IPS-18a (cell line): Measurements from ENCODE around the gene CLCN1.

ENCODE experiments used
- H3K27ac ChIP-seq: one replicate; pipeline ENCODE4 v1.5.1; 2013; ENCODE audit warnings: low read length
- H3K27me3 ChIP-seq: one replicate; pipeline ENCODE4 v1.6.1; 2013; ENCODE audit warnings: mild to moderate bottlenecking, low read length; ENCODE audit not compliant: control insufficient read depth, insufficient read depth
- H3K36me3 ChIP-seq: one replicate; pipeline ENCODE4 v1.6.1; 2013; ENCODE audit warnings: low read depth, low read length; ENCODE audit not compliant: control insufficient read depth
- H3K4me1 ChIP-seq: one replicate; pipeline ENCODE4 v1.6.1; 2013; ENCODE audit warnings: low read depth, low read length; ENCODE audit not compliant: control insufficient read depth
- H3K4me3 ChIP-seq: one replicate; pipeline ENCODE4 v1.5.1; 2013; ENCODE audit warnings: low read length
- H3K9ac ChIP-seq: one replicate; pipeline ENCODE4 v1.6.1; 2013; ENCODE audit warnings: mild to moderate bottlenecking, low read length, moderate library complexity
- H3K9me3 ChIP-seq: one replicate; pipeline ENCODE4 v1.6.1; 2013; ENCODE audit warnings: low read depth, low read length; ENCODE audit not compliant: control insufficient read depth

The CLCN1 gene

GRCh38 chr7:143358626-143359025 lies 42.7 kb downstream of the CLCN1 start:
- H3K4me1 ChIP-seq: peaks cover 13% of the 10 kb centered on the region
- peaks cover 8% of the 10 kb centered on the region for H3K27me3 ChIP-seq
- no peaks in the 10 kb centered on the region for H3K9me3 ChIP-seq
- no peak overlapping the region for H3K9ac ChIP-seq
- no peak overlapping the region for H3K27ac ChIP-seq
- H3K4me3 ChIP-seq: no peak overlapping the region
- peaks cover 18% of the 10 kb centered on the region for H3K36me3 ChIP-seq

GRCh38 chr7:143359771-143360353 lies 44.0 kb downstream of the CLCN1 start:
- peaks cover 18% of the 10 kb centered on the region for H3K36me3 ChIP-seq
- H3K9me3 ChIP-seq: no peaks in the 10 kb centered on the region
- H3K4me3 ChIP-seq: no peak overlapping the region
- no peak overlapping the region for H3K27ac ChIP-seq
- no peak overlapping the region for H3K9ac ChIP-seq
- H3K4me1 ChIP-seq: peaks cover 13% of the 10 kb centered on the region
- peaks cover 18% of the 10 kb centered on the region for H3K27me3 ChIP-seq

GRCh38 chr7:143360788-143361551 lies 45.1 kb downstream of the CLCN1 start:
- H3K4me3 ChIP-seq: peak overlapping the region; percentile 68
- no peak overlapping the region for H3K9ac ChIP-seq
- peaks cover 18% of the 10 kb centered on the region for H3K27me3 ChIP-seq

GRCh38 chr7:143361552-143362130 lies 45.7 kb downstream of the CLCN1 start:
- no peak overlapping the region for H3K9ac ChIP-seq
- peaks cover 13% of the 10 kb centered on the region for H3K4me1 ChIP-seq
- H3K36me3 ChIP-seq: peaks cover 18% of the 10 kb centered on the region
- peaks cover 18% of the 10 kb centered on the region for H3K27me3 ChIP-seq
- no peak overlapping the region for H3K27ac ChIP-seq
- peak overlapping the region; percentile 68 for H3K4me3 ChIP-seq
- no peaks in the 10 kb centered on the region for H3K9me3 ChIP-seq

More at GRCh38 chr7:143360788-143361551, 45.1 kb downstream of the CLCN1 start:
- Histone ChIP-seq H3K27ac (no peak overlapping the region), H3K36me3 (peaks cover 18% of the 10 kb centered on the region), H3K9me3 (no peaks in the 10 kb centered on the region), H3K4me1 (peaks cover 13% of the 10 kb centered on the region)

GRCh38 chr7:143362131-143363015 lies 46.5 kb downstream of the CLCN1 start, which contains the start of gene FAM131B:
FAM131B (minus strand) TSS chr7:143362713; CDS start chr7:143362603, 110 bp downstream.
- H3K27ac ChIP-seq: no peak within 1 kb of the TSS
- peak within 1 kb of the TSS; percentile 76 for H3K4me3 ChIP-seq
- H3K4me1 ChIP-seq: peaks cover 13% of the 10 kb centered on the region
- H3K9me3 ChIP-seq: no peaks in the 10 kb centered on the region
- peak within 1 kb of the TSS; percentile 56 for H3K9ac ChIP-seq
- H3K27me3 ChIP-seq: peaks cover 18% of the 10 kb centered on the region
- H3K36me3 ChIP-seq: peaks cover 12% of the 10 kb centered on the region

- Histone ChIP-seq H3K36me3 (peaks cover 9% of the 10 kb centered on the region), H3K9ac (peak overlapping the region; percentile 56), H3K27ac (no peak overlapping the region), H3K4me3 (peak overlapping the region; percentile 76), H3K27me3 (peaks cover 18% of the 10 kb centered on the region), H3K4me1 (peaks cover 16% of the 10 kb centered on the region), H3K9me3 (no peaks in the 10 kb centered on the region)
Observed at GRCh38 chr7:143363016-143363937, 47.4 kb downstream of the CLCN1 start.

GRCh38 chr7:143367972-143368371 lies 52.1 kb downstream of the CLCN1 start:
- H3K27me3 ChIP-seq: peaks cover 17% of the 10 kb centered on the region
- no peaks in the 10 kb centered on the region for H3K36me3 ChIP-seq
- H3K4me1 ChIP-seq: peaks cover 28% of the 10 kb centered on the region
- H3K27ac ChIP-seq: no peak overlapping the region
- no peak overlapping the region for H3K4me3 ChIP-seq
- no peaks in the 10 kb centered on the region for H3K9me3 ChIP-seq
- no peak overlapping the region for H3K9ac ChIP-seq

- Histone ChIP-seq H3K27me3 (peaks cover 13% of the 10 kb centered on the region), H3K9me3 (no peaks in the 10 kb centered on the region), H3K36me3 (no peaks in the 10 kb centered on the region), H3K4me1 (peaks cover 23% of the 10 kb centered on the region), H3K9ac (no peak overlapping the region), H3K27ac (no peak overlapping the region), H3K4me3 (no peak overlapping the region)
Observed at GRCh38 chr7:143368387-143368786, 52.5 kb downstream of the CLCN1 start.

GRCh38 chr7:143369678-143370651 lies 54.1 kb downstream of the CLCN1 start:
- H3K4me3 ChIP-seq: no peak overlapping the region
- no peaks in the 10 kb centered on the region for H3K27me3 ChIP-seq
- no peaks in the 10 kb centered on the region for H3K36me3 ChIP-seq
- H3K9ac ChIP-seq: peak overlapping the region; percentile 26
- no peak overlapping the region for H3K27ac ChIP-seq
- no peaks in the 10 kb centered on the region for H3K9me3 ChIP-seq
- peaks cover 23% of the 10 kb centered on the region for H3K4me1 ChIP-seq

GRCh38 chr7:143372070-143372469 lies 56.2 kb downstream of the CLCN1 start:
- H3K9ac ChIP-seq: no peak overlapping the region
- H3K4me1 ChIP-seq: peaks cover 23% of the 10 kb centered on the region
- H3K9me3 ChIP-seq: no peaks in the 10 kb centered on the region
- H3K36me3 ChIP-seq: no peaks in the 10 kb centered on the region
- no peak overlapping the region for H3K4me3 ChIP-seq
- no peaks in the 10 kb centered on the region for H3K27me3 ChIP-seq
- no peak overlapping the region for H3K27ac ChIP-seq
